Measurements from ENCODE around the gene KIAA1671. TPM values are rescaled to one million over a fixed set of nuclear protein-coding genes. Genes with fewer than 3 reads are reported as not detected.

KIAA1671 gene
- total RNA-seq, 1 donor from 2014 or later = 40.7 TPM

DNA sequence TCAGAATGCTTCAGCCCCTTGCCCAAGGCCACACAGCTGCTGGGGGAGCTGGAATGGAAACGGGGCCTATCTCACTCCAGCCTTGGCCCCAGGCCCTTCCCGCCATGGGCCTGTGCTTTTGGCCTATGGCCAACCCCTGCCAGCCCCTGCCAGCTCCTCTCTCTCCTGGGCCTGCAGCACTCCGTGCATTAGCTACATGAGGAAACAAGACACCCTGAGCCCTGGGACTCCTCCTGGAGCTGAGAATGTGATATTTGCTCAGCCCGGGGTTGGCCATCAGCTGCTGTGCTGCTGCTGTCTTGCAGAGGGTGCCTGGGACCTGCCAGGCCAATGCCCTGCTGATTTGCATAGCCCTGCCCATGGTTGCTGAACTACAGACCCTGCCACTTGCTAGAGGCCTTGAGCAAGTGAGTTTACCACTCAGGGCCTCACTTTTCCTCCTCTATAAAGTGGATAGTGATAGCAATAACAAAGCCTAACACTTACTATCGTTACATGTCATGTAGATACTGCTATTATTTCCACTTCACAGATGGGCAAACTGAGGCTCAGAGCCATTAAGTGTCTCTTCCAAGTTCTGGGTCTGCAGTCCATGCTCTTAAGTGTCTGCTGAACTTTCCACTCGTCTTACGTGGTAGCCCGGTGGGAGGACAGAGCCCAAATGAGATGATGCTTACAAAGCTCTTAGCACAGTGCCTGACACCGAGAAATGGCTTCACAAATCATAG, 99.6 kb downstream of the KIAA1671 start:
- DNase-seq = no peak
- H3K4me3 ChIP-seq = no peak overlapping the region
- no peak for ATAC-seq
- H3K9me3 ChIP-seq = peaks cover 7% of the 10 kb centered on the region
- no peaks in the 10 kb centered on the region for H3K4me1 ChIP-seq
- intact Hi-C loops (cut with DNase I) = no loop called here
- no peaks in the 10 kb centered on the region for H3K27me3 ChIP-seq (ENCODE audit: low read depth)
- peaks cover 15% of the 10 kb centered on the region for H3K36me3 ChIP-seq
- H3K27ac ChIP-seq = no peak overlapping the region
- TF ChIP-seq, protein P1, sequence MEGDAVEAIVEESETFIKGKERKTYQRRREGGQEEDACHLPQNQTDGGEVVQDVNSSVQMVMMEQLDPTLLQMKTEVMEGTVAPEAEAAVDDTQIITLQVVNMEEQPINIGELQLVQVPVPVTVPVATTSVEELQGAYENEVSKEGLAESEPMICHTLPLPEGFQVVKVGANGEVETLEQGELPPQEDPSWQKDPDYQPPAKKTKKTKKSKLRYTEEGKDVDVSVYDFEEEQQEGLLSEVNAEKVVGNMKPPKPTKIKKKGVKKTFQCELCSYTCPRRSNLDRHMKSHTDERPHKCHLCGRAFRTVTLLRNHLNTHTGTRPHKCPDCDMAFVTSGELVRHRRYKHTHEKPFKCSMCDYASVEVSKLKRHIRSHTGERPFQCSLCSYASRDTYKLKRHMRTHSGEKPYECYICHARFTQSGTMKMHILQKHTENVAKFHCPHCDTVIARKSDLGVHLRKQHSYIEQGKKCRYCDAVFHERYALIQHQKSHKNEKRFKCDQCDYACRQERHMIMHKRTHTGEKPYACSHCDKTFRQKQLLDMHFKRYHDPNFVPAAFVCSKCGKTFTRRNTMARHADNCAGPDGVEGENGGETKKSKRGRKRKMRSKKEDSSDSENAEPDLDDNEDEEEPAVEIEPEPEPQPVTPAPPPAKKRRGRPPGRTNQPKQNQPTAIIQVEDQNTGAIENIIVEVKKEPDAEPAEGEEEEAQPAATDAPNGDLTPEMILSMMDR (IDR thresholded peaks at IDR 0.05) = no peak

DNA sequence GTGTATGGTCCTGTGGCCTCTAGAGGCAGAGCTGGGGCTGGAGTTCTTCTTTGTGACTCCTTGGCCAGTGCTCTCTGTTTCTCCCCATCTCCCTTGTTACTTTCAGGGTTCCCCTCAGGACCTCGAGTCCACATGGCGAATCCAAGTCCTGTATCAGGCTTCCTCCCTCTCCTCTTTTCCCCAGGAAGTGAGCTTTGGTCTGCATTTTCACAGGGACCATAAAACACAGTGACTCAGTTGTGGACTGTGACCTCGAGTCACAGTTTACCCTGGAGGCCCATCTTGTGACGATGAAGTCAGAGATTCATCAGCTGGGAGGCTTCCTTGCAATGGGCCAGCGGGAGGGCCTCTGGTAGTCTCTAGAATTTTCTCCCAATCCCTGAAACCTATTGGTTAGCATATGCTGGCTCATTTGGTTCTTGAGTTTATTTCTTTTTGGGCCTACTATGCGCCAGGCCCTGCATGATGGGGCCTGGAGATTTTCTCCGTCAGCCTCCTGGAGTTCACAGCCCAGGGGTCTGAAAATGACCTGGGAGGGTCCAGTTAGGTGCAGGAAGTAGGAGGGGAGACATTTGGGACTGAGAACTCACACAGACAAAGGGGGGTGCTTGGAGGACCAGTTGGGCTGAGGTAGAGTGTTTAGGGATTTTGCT, 100.8 kb downstream of the KIAA1671 start:
- peaks cover 15% of the 10 kb centered on the region for H3K36me3 ChIP-seq
- TF ChIP-seq, protein P1 (IDR thresholded peaks at IDR 0.05) = no peak
- ATAC-seq = no peak
- no peak overlapping the region for H3K4me3 ChIP-seq
- no peak for DNase-seq
- H3K27me3 ChIP-seq (ENCODE audit: low read depth) = no peaks in the 10 kb centered on the region
- no peak overlapping the region for H3K27ac ChIP-seq
- intact Hi-C loops (cut with DNase I) = no loop called here
- H3K4me1 ChIP-seq = no peaks in the 10 kb centered on the region
- H3K9me3 ChIP-seq = peaks cover 7% of the 10 kb centered on the region

DNA sequence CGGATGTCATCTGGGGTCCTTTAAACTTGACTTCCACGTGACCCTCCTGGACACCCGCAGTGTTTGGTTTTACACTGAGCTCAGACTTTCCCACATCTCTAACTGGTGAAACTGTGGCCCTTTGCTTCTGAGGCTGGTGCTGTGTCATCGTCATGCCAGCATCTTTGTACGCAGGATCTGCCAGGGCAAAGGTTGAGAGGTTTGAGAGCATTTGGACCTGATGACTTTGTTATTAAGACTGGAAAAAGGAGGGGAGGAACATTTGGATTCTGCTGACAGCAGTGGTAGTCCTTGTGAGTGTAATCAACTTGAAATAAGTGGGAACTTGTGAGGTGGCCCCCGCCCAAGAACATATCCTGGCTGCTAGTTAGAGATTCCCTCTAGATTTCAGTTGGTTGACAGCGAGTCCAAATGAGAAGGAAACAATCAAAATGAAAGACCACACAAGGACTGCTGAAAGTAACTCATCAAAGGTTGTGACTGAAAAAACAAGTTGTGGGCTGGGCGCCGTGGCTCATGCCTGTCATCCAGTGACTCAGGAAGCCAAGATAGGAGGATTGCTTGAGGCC, 102.5 kb downstream of the KIAA1671 start:
- intact Hi-C loops (cut with DNase I) = no loop called here
- Histone ChIP-seq H3K4me3 (no peak overlapping the region), H3K4me1 (no peaks in the 10 kb centered on the region), H3K36me3 (peaks cover 6% of the 10 kb centered on the region), H3K27ac (no peak overlapping the region), H3K27me3 (ENCODE audit: low read depth) (no peaks in the 10 kb centered on the region), H3K9me3 (peaks cover 7% of the 10 kb centered on the region)
- ATAC-seq = no peak
- TF ChIP-seq, protein P1 (IDR thresholded peaks at IDR 0.05) = no peak
- DNase-seq = no peak

DNA sequence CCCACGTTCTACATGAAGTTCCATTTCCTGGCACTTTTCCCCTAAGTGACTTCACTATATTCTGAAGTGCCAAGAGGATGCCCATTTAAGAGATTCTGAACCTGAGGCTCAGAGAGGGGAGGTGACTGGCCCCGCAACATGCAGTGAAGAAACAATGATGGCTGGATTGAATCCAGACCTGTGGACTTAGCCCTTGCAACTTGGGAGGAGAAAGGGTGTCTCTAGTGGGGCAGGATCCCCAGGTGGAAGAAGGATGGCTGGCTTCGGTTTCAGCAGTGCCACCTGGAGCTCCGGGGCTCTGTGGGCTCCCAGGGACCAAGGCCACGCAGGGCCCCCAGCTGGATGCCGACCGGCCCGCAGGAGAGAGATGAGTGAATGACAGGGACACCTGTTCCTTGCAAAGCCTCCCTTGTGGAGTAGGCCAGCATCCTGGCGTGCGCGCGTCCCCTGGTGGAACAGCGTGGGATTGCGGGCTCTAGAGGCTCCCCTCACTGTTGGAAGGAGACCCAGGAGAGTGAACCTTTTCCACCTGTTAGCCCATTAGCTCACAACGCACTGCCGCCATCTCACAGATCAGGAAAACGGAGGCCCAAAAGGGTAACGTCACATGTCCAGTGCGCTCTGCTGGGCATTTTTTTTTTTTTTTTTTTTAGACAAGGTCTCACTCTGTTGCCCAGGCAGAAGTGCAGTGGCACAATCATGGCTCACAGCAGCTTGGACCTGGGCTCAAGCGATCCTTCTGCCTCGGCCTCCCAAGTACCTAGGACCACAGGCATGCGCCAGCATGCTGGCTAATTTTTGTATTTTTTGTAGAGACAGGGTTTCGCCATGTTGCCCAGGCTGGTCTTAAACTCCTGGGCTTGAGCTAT, 104.7 kb downstream of the KIAA1671 start:
- DNase-seq = peak; percentile 73
- H3K4me3 ChIP-seq = no peak overlapping the region
- H3K27me3 ChIP-seq (ENCODE audit: low read depth) = no peaks in the 10 kb centered on the region
- H3K36me3 ChIP-seq = no peaks in the 10 kb centered on the region
- H3K9me3 ChIP-seq = no peaks in the 10 kb centered on the region
- peak; percentile 85 for ATAC-seq
- intact Hi-C loops (cut with DNase I) = no loop called here
- no peaks in the 10 kb centered on the region for H3K4me1 ChIP-seq
- TF ChIP-seq, protein P1 (IDR thresholded peaks at IDR 0.05) = peak; percentile 89
- no peak overlapping the region for H3K27ac ChIP-seq

DNA sequence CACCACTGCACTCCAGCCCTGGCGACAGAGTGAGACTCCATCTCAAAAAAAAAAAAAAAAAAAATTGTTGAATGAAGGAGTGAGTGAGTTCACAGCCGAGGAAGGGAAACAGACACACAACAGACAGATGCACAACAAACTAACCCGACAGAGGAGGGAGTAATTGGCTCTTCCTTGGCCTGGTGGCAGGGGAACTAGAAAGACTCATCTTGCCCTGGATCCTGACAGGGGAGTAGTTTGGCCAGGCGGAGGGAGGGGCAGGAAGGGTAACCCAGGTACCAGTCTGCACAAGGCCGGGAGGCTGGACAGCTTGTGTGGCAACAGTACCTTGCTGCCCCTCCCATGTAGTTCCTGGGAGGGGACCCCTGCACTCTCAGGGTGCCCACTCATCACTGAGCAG, 106.9 kb downstream of the KIAA1671 start:
- intact Hi-C loops (cut with DNase I) = no loop called here
- DNase-seq = no peak
- no peaks in the 10 kb centered on the region for H3K9me3 ChIP-seq
- H3K4me3 ChIP-seq = no peak overlapping the region
- H3K27me3 ChIP-seq (ENCODE audit: low read depth) = no peaks in the 10 kb centered on the region
- H3K36me3 ChIP-seq = no peaks in the 10 kb centered on the region
- ATAC-seq = no peak
- TF ChIP-seq, protein P1 (IDR thresholded peaks at IDR 0.05) = no peak
- no peak overlapping the region for H3K27ac ChIP-seq
- no peaks in the 10 kb centered on the region for H3K4me1 ChIP-seq

Data from lower lobe of right lung (tissue), 2 donors.